C4-2B (cell line): ENCODE data around the gene RASAL1.

Experiments used
- ZFX ChIP-seq: fragments of 450-650 bp; IDR thresholded peaks from 2 replicates; pipeline ENCODE4 v1.6.1; 2017
- TF ChIP-seq, protein P1 (sequence below): fragments of 450-650 bp; conservative IDR thresholded peaks from 2 replicates; pipeline ENCODE4 v1.5.1; 2017; ENCODE audit warnings: mild to moderate bottlenecking

DNA sequence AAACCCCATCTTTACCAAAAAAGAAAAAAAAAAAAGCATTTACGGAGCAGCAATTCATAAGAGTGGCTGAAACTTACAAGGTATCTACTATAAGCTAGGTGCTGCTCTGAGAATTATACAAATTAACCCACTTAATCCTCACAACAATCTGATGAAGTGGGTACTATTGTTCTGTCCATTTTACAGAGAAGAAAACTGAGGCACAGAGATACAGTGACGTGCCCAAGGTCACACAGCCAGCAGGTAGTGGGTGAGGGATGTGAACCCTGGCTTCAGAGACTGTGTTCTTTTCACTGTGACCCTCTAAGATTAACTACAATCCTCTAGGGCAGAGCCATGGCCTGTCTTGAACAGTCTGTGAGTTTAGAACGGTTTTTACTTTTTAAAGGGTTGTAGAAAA, 46.4 kb upstream of the RASAL1 start:
- TF ChIP-seq, protein P1, sequence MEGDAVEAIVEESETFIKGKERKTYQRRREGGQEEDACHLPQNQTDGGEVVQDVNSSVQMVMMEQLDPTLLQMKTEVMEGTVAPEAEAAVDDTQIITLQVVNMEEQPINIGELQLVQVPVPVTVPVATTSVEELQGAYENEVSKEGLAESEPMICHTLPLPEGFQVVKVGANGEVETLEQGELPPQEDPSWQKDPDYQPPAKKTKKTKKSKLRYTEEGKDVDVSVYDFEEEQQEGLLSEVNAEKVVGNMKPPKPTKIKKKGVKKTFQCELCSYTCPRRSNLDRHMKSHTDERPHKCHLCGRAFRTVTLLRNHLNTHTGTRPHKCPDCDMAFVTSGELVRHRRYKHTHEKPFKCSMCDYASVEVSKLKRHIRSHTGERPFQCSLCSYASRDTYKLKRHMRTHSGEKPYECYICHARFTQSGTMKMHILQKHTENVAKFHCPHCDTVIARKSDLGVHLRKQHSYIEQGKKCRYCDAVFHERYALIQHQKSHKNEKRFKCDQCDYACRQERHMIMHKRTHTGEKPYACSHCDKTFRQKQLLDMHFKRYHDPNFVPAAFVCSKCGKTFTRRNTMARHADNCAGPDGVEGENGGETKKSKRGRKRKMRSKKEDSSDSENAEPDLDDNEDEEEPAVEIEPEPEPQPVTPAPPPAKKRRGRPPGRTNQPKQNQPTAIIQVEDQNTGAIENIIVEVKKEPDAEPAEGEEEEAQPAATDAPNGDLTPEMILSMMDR, result no peak
- TF ChIP-seq ZFX, result no peak
